LoVo (cell line): ENCODE data around the gene LIF.
A peak's percentile ranks its signal among the peaks of the same experiment; 100 is the strongest.
"Not testable (repeated sequence)": the region's sequence is repeated elsewhere in the genome, so short reads cannot be mapped to it uniquely, and the experiment has no call there.

Experiments
- DNase-seq: peaks from one replicate; pipeline ENCODE4 v3.0.0-alpha.2; 2016; ENCODE audit warnings: low spot score

Gene LIF

GRCh38 chr22:30224161-30224857 is 22.2 kb downstream of the LIF start:
- DNase-seq, result peak; percentile 81

GRCh38 chr22:30223303-30223702 is 23.3 kb downstream of the LIF start:
- DNase-seq, result no peak

GRCh38 chr22:30222321-30222720 is 24.2 kb downstream of the LIF start:
- no peak for DNase-seq

- no peak for DNase-seq
These were observed 25.2 kb downstream of the LIF start for GRCh38 chr22:30221121-30221992.

GRCh38 chr22:30220338-30221012 is 26.1 kb downstream of the LIF start:
- no peak for DNase-seq

GRCh38 chr22:30219668-30220278 is 26.8 kb downstream of the LIF start:
- no peak for DNase-seq

- no peak for DNase-seq
These were observed 27.4 kb downstream of the LIF start for GRCh38 chr22:30219049-30219654.

- no peak for DNase-seq
These were observed 28.6 kb downstream of the LIF start for GRCh38 chr22:30217698-30218560.

- no peak for DNase-seq
These were observed 29.8 kb downstream of the LIF start for GRCh38 chr22:30216710-30217109.

- not testable (repeated sequence) for DNase-seq
These were observed 30.3 kb downstream of the LIF start for GRCh38 chr22:30216272-30216671.

- no peak for DNase-seq
These were observed 31.7 kb downstream of the LIF start for GRCh38 chr22:30214703-30215407.

- no peak for DNase-seq
These were observed 33.5 kb downstream of the LIF start for GRCh38 chr22:30212996-30213441.

GRCh38 chr22:30212363-30212995 is 34.1 kb downstream of the LIF start:
- DNase-seq, result peak; percentile 71

- no peak for DNase-seq
These were observed 35.3 kb downstream of the LIF start for GRCh38 chr22:30211124-30211820.

GRCh38 chr22:30210235-30210909 is 36.2 kb downstream of the LIF start:
- peak; percentile 80 for DNase-seq

- no peak for DNase-seq
These were observed 36.9 kb downstream of the LIF start for GRCh38 chr22:30209642-30210041.

- DNase-seq, result no peak
These were observed 37.6 kb downstream of the LIF start for GRCh38 chr22:30208631-30209603.
